Measurements from ENCODE around the gene TRIM75. TPM values are rescaled to one million over a fixed set of nuclear protein-coding genes. Genes with fewer than 3 reads are reported as not detected.

The TRIM75 gene
- total RNA-seq, 1 donor from 2014 or later, result not detected

GRCh38 chr4:165095291-165095690 lies 41.6 kb downstream of the TRIM75 start:
- DNase-seq, result no peak
- no peaks in the 10 kb centered on the region for H3K27me3 Mint-ChIP-seq
- no peaks in the 10 kb centered on the region for H3K4me1 Mint-ChIP-seq
- intact Hi-C loops (cut with micrococcal nuclease), result loop anchor here (2.0 to 10.0 kb wide), 2 partner anchors 314 to 1540 kb away; no protein-coding TSS in a partner anchor
- no peak overlapping the region for H3K4me3 Mint-ChIP-seq
- H3K27ac Mint-ChIP-seq, result no peak overlapping the region
- no peaks in the 10 kb centered on the region for H3K9me3 Mint-ChIP-seq
- peaks cover 2% of the 10 kb centered on the region for H3K36me3 Mint-ChIP-seq (ENCODE audit: low read depth)

GRCh38 chr4:165096776-165097175 lies 43.1 kb downstream of the TRIM75 start:
- intact Hi-C loops (cut with micrococcal nuclease), result loop anchor here (10.0 kb wide), 1 partner anchor 1542 kb away; no protein-coding TSS in a partner anchor
- H3K9me3 Mint-ChIP-seq, result no peaks in the 10 kb centered on the region
- peaks cover 4% of the 10 kb centered on the region for H3K36me3 Mint-ChIP-seq (ENCODE audit: low read depth)
- no peaks in the 10 kb centered on the region for H3K27me3 Mint-ChIP-seq
- H3K27ac Mint-ChIP-seq, result no peak overlapping the region
- no peaks in the 10 kb centered on the region for H3K4me1 Mint-ChIP-seq
- no peak overlapping the region for H3K4me3 Mint-ChIP-seq
- no peak for DNase-seq

GRCh38 chr4:165101641-165102040 lies 48.0 kb downstream of the TRIM75 start:
- Mint-ChIP-seq H3K27ac (no peak overlapping the region), H3K4me1 (no peaks in the 10 kb centered on the region), H3K4me3 (no peak overlapping the region), H3K9me3 (no peaks in the 10 kb centered on the region), H3K27me3 (no peaks in the 10 kb centered on the region), H3K36me3 (ENCODE audit: low read depth) (peaks cover 6% of the 10 kb centered on the region)
- no peak for DNase-seq
- intact Hi-C loops (cut with micrococcal nuclease), result no loop called here

GRCh38 chr4:165106518-165106917 lies 52.9 kb downstream of the TRIM75 start:
- intact Hi-C loops (cut with micrococcal nuclease), result no loop called here
- Mint-ChIP-seq H3K27me3 (no peaks in the 10 kb centered on the region), H3K4me3 (no peak overlapping the region), H3K36me3 (ENCODE audit: low read depth) (peaks cover 2% of the 10 kb centered on the region), H3K4me1 (no peaks in the 10 kb centered on the region), H3K27ac (no peak overlapping the region), H3K9me3 (no peaks in the 10 kb centered on the region)
- no peak for DNase-seq

Other genes with a start within 250 kb of the TRIM75 start
- not detected in 2 replicates for gene APELA, start 176.7 kb upstream of the TRIM75 start, total RNA-seq
- gene TRIM61, start 76.2 kb upstream of the TRIM75 start, total RNA-seq, result 3.4 and 3.7 TPM in 2 replicates
- not detected in 2 replicates for gene TRIM60, start 21.9 kb upstream of the TRIM75 start, total RNA-seq
- gene TMEM192, start 59.0 kb downstream of the TRIM75 start, total RNA-seq, result 10.0 and 11.0 TPM in 2 replicates
- 39.5 and 42.7 TPM in 2 replicates for gene KLHL2, start 153.7 kb downstream of the TRIM75 start, total RNA-seq

Measured in activated CD4-positive, alpha-beta T cell treated with anti-CD3 and anti-CD28 coated beads, Interleukin-2, amount 10 ng/mL, durations not matched to agents 24 days and 14 days (primary cell).